HUES64 (cell line): ENCODE measurements around the gene CDKN2D.
"Not testable (repeated sequence)": the region's sequence is repeated elsewhere in the genome, so short reads cannot be mapped to it uniquely, and the experiment has no call there.

ENCODE experiments used
- H3K27ac ChIP-seq: 2 replicates; pipeline ENCODE4 v1.7.0; 2013; ENCODE audit warnings: low read depth, low read length, inconsistent platforms
- H3K27me3 ChIP-seq: 2 replicates; pipeline ENCODE4 v1.6.1; 2013; ENCODE audit warnings: mild to moderate bottlenecking, low read length; ENCODE audit not compliant: insufficient read depth
- H3K36me3 ChIP-seq: 2 replicates; pipeline ENCODE4 v1.6.1; 2013; ENCODE audit warnings: mild to moderate bottlenecking, low read length; ENCODE audit not compliant: insufficient read depth
- H3K4me1 ChIP-seq: 2 replicates; pipeline ENCODE4 v1.6.1; 2013; ENCODE audit warnings: mild to moderate bottlenecking, low read length, moderate library complexity; ENCODE audit not compliant: insufficient read depth
- H3K4me3 ChIP-seq: 2 replicates; pipeline ENCODE4 v1.5.1; 2013; ENCODE audit warnings: mild to moderate bottlenecking, low read length, moderate library complexity
- H3K9ac ChIP-seq: 2 replicates; pipeline ENCODE4 v1.6.1; 2013; ENCODE audit warnings: mild to moderate bottlenecking, low read depth, low read length
- H3K9me3 ChIP-seq: 2 replicates; pipeline ENCODE4 v1.6.1; 2013; ENCODE audit warnings: low read depth, low read length; ENCODE audit not compliant: insufficient read depth
- WGBS: fragments of 150-250, 120-280 bp; methylation state at CpG from one replicate; pipeline ENCODE4 v1.1.7; 2013; ENCODE audit warnings: missing lambda C conversion rate; 5-methylcytosine and 5-hydroxymethylcytosine counted together

CDKN2D gene

DNA sequence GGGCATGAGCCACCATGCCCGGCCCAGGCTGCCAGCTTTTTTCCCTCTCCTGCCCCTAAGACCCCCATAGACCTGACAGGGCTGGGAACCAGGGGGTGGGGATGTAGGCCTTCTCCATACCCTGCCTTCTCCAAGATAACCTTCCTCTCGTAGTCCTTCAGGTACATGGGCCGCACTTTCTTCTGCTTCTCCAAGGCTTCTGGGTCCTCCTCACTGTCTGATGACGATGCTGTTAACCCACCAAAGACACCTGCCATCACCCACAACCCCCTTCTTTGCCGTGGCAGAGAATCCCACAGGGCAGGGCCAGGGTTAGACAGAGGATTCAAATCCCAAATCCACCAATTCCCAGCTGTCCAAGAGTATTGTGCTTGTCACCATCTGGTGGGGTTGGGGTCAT is 6.2 kb downstream of the CDKN2D start:
- Histone ChIP-seq H3K9ac (no peak overlapping the region), H3K4me3 (no peak overlapping the region), H3K4me1 (0 out of 2 replicates have a peak, but pooled peaks cover 7% of the 10 kb centered on the region), H3K27me3 (peaks cover 14% of the 10 kb centered on the region), H3K36me3 (peaks cover 54% of the 10 kb centered on the region), H3K9me3 (no peaks in the 10 kb centered on the region), H3K27ac (no peak overlapping the region)
- WGBS: 95% methylated on average over 5 of the region's 5 CpGs

- Histone ChIP-seq H3K4me3 (no peak overlapping the region), H3K27ac (no peak overlapping the region), H3K36me3 (peaks cover 78% of the 10 kb centered on the region), H3K9ac (no peak overlapping the region), H3K9me3 (no peaks in the 10 kb centered on the region), H3K27me3 (no peaks in the 10 kb centered on the region), H3K4me1 (no peaks in the 10 kb centered on the region)
- WGBS: 97% methylated on average over 7 of the region's 7 CpGs
Measured at GRCh38 chr19:10560154-10560553, 8.6 kb downstream of the CDKN2D start.

- H3K36me3 ChIP-seq: peaks cover 92% of the 10 kb centered on the region
- WGBS: 96% methylated on average over 33 of the region's 33 CpGs
- H3K27ac ChIP-seq: no peak overlapping the region
- no peak overlapping the region for H3K9ac ChIP-seq
- H3K4me3 ChIP-seq: no peak overlapping the region
- H3K9me3 ChIP-seq: no peaks in the 10 kb centered on the region
- no peaks in the 10 kb centered on the region for H3K4me1 ChIP-seq
- no peaks in the 10 kb centered on the region for H3K27me3 ChIP-seq
Measured at GRCh38 chr19:10557603-10558197, 11.1 kb downstream of the CDKN2D start.

DNA sequence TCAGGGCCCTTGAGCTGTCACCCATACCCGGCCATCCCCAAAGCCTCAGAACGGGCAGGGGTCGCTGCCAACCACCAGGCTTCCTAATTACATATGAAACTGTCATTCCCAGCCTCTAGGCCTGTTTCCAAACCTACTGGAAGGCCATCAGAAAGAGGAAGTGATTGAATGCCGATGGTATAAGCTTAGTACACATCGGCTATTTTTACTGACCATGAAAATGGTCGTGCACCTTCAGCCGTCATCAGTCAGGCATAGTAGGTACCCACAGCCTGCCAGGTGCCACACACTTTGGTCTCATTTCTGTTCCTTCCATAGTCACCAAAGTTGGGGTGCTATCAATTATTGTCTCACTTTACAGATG is 13.2 kb downstream of the CDKN2D start:
- 93% methylated on average over 7 of the region's 7 CpGs for WGBS
- Histone ChIP-seq H3K27ac (no peak overlapping the region), H3K27me3 (no peaks in the 10 kb centered on the region), H3K4me3 (no peak overlapping the region), H3K4me1 (no peaks in the 10 kb centered on the region), H3K9ac (no peak overlapping the region), H3K9me3 (no peaks in the 10 kb centered on the region), H3K36me3 (peaks cover 86% of the 10 kb centered on the region)

- H3K36me3 ChIP-seq: peaks cover 83% of the 10 kb centered on the region
- H3K4me1 ChIP-seq: no peaks in the 10 kb centered on the region
- H3K4me3 ChIP-seq: no peak overlapping the region
- no peak overlapping the region for H3K27ac ChIP-seq
- H3K27me3 ChIP-seq: no peaks in the 10 kb centered on the region
- 93% methylated on average over 30 of the region's 30 CpGs for WGBS
- no peaks in the 10 kb centered on the region for H3K9me3 ChIP-seq
- H3K9ac ChIP-seq: no peak overlapping the region
Measured at GRCh38 chr19:10554760-10555609, 13.8 kb downstream of the CDKN2D start.

- H3K9ac ChIP-seq: no peak overlapping the region
- H3K4me3 ChIP-seq: no peak overlapping the region
- no peaks in the 10 kb centered on the region for H3K9me3 ChIP-seq
- H3K27ac ChIP-seq: no peak overlapping the region
- WGBS: 96% methylated on average over 12 of the region's 12 CpGs
- H3K4me1 ChIP-seq: no peaks in the 10 kb centered on the region
- peaks cover 80% of the 10 kb centered on the region for H3K36me3 ChIP-seq
- no peaks in the 10 kb centered on the region for H3K27me3 ChIP-seq
Measured at GRCh38 chr19:10553943-10554381, 14.8 kb downstream of the CDKN2D start.

- Histone ChIP-seq H3K27me3 (no peaks in the 10 kb centered on the region), H3K36me3 (peaks cover 83% of the 10 kb centered on the region), H3K4me1 (no peaks in the 10 kb centered on the region), H3K4me3 (no peak overlapping the region), H3K9me3 (no peaks in the 10 kb centered on the region), H3K9ac (no peak overlapping the region), H3K27ac (no peak overlapping the region)
- WGBS: 94% methylated on average over 13 of the region's 13 CpGs
Measured at GRCh38 chr19:10553087-10553667, 15.6 kb downstream of the CDKN2D start.

- Histone ChIP-seq H3K9me3 (no peaks in the 10 kb centered on the region), H3K4me1 (no peaks in the 10 kb centered on the region), H3K27me3 (no peaks in the 10 kb centered on the region), H3K4me3 (no peak overlapping the region), H3K9ac (no peak overlapping the region), H3K27ac (no peak overlapping the region), H3K36me3 (peaks cover 79% of the 10 kb centered on the region)
- 90% methylated on average over 12 of the region's 12 CpGs for WGBS
Measured at GRCh38 chr19:10552510-10553053, 16.2 kb downstream of the CDKN2D start.

GRCh38 chr19:10551698-10552301 is 17.0 kb downstream of the CDKN2D start:
- H3K27me3 ChIP-seq: no peaks in the 10 kb centered on the region
- H3K9ac ChIP-seq: no peak overlapping the region
- H3K4me3 ChIP-seq: no peak overlapping the region
- H3K9me3 ChIP-seq: no peaks in the 10 kb centered on the region
- no peak overlapping the region for H3K27ac ChIP-seq
- peaks cover 78% of the 10 kb centered on the region for H3K36me3 ChIP-seq
- WGBS: 86% methylated on average over 11 of the region's 12 CpGs
- H3K4me1 ChIP-seq: no peaks in the 10 kb centered on the region

DNA sequence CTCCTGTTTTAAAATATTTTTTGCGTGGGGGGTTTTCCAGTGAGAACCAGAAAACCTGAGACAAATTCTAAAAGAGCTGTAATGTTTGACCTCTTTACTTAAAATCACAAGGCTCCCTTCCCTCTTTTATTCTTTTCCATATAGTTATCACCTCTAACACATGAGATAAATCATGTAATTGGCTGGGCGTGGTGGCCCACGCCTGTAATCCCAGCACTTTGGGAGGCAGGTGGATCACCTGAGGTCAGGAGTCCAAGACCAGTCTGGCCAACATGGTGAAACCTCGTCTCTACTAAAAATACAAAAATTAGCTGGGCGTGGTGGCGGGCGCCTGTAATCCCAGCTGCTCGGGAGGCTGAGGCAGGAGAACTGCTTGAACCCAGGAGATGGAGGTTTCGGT is 17.8 kb downstream of the CDKN2D start:
- H3K36me3 ChIP-seq: peaks cover 73% of the 10 kb centered on the region
- not testable (repeated sequence) for H3K27me3 ChIP-seq, H3K9me3 ChIP-seq, H3K9ac ChIP-seq, H3K4me1 ChIP-seq, H3K27ac ChIP-seq, H3K4me3 ChIP-seq
- 94% methylated on average over 9 of the region's 9 CpGs for WGBS

GRCh38 chr19:10550336-10550735 is 18.4 kb downstream of the CDKN2D start:
- Histone ChIP-seq H3K4me3 (no peak overlapping the region), H3K9ac (no peak overlapping the region), H3K4me1 (no peaks in the 10 kb centered on the region), H3K9me3 (no peaks in the 10 kb centered on the region), H3K36me3 (peaks cover 70% of the 10 kb centered on the region), H3K27ac (no peak overlapping the region), H3K27me3 (no peaks in the 10 kb centered on the region)
- 91% methylated on average over 6 of the region's 6 CpGs for WGBS
